Activated CD8-positive, alpha-beta T cell treated with anti-CD3 and anti-CD28 coated beads, Interleukin-2, amount 10 ng/mL, durations not matched to agents 7 days and 5 days (primary cell): Measurements from ENCODE around the gene PRAME. TPM values are rescaled to one million over a fixed set of nuclear protein-coding genes. Genes with fewer than 3 reads are reported as not detected.
"Not testable (repeated sequence)": the region's sequence is repeated elsewhere in the genome, so short reads cannot be mapped to it uniquely, and the experiment has no call there.

Experiments
- ATAC-seq: fragments of 150-1000 bp; cut with Tn5 transposase; one replicate; pipeline ENCODE4 v1.10.0; 2021; ENCODE audit warnings: moderate library complexity
- CTCF ChIA-PET: fragments of 350-600 bp; sonication (Branson Sonifier 250); formaldehyde crosslinking; loops from one replicate; lab custom pipeline; 2021; ENCODE audit warnings: antibody characterized with exemption; lab: Charles Lee
- POLR2A ChIA-PET: fragments of 350-600 bp; sonication (Branson Sonifier 250); formaldehyde crosslinking; loops from one replicate; lab custom pipeline; 2021; ENCODE audit warnings: antibody characterized with exemption; lab: Charles Lee
- DNase-seq: peaks from one replicate; pipeline ENCODE4 v3.0.0-alpha.2; 2020
- H3K27ac Mint-ChIP-seq: one replicate; pipeline ENCODE4 v1.8.0; 2021; ENCODE audit warnings: mild to moderate bottlenecking, mixed read lengths
- H3K27me3 Mint-ChIP-seq: one replicate; pipeline ENCODE4 v1.8.0; 2021; ENCODE audit warnings: low read depth, mixed read lengths
- H3K36me3 Mint-ChIP-seq: one replicate; pipeline ENCODE4 v1.8.0; 2021; ENCODE audit warnings: low read depth, mixed read lengths
- H3K4me1 Mint-ChIP-seq: one replicate; pipeline ENCODE4 v1.8.0; 2021; ENCODE audit warnings: low read depth, mixed read lengths
- H3K4me3 Mint-ChIP-seq: one replicate; pipeline ENCODE4 v1.8.0; 2021; ENCODE audit warnings: mild to moderate bottlenecking, mixed read lengths
- H3K9me3 Mint-ChIP-seq: one replicate; pipeline ENCODE4 v1.8.0; 2022; ENCODE audit warnings: mixed read lengths; ENCODE audit not compliant: insufficient read depth
- total RNA-seq, 2 experiments: library from RNA; stranded (reverse); gene quantifications; one replicate each; pipeline ENCODE4 v1.2.3, GENCODE V29; 2021

Gene PRAME
- total RNA-seq, 2 experiments from 2014 or later = not detected

- Mint-ChIP-seq H3K27ac (no peak overlapping the region), H3K36me3 (no peaks in the 10 kb centered on the region), H3K9me3 (no peaks in the 10 kb centered on the region), H3K4me1 (no peaks in the 10 kb centered on the region), H3K27me3 (peaks cover 16% of the 10 kb centered on the region), H3K4me3 (no peak overlapping the region)
- DNase-seq (no peak), ATAC-seq (no peak)
- CTCF ChIA-PET = no interaction called here
- POLR2A ChIA-PET = no interaction called here
Observed at GRCh38 chr22:22528780-22529179, 30.3 kb downstream of the PRAME start.

- H3K27ac Mint-ChIP-seq = no peak overlapping the region
- ATAC-seq (no peak), DNase-seq (no peak)
- no peaks in the 10 kb centered on the region for H3K36me3 Mint-ChIP-seq
- no peak overlapping the region for H3K4me3 Mint-ChIP-seq
- peaks cover 16% of the 10 kb centered on the region for H3K27me3 Mint-ChIP-seq
- ChIA-PET POLR2A (no interaction called here), CTCF (no interaction called here)
- no peaks in the 10 kb centered on the region for H3K4me1 Mint-ChIP-seq
- no peaks in the 10 kb centered on the region for H3K9me3 Mint-ChIP-seq
Observed at GRCh38 chr22:22527312-22527711, 31.8 kb downstream of the PRAME start.

GRCh38 chr22:22526125-22526912, 32.7 kb downstream of the PRAME start:
- ChIA-PET POLR2A (no interaction called here), CTCF (no interaction called here)
- H3K4me3 Mint-ChIP-seq = no peak overlapping the region
- DNase-seq (no peak), ATAC-seq (no peak)
- H3K27ac Mint-ChIP-seq = no peak overlapping the region
- H3K36me3 Mint-ChIP-seq = no peaks in the 10 kb centered on the region
- no peaks in the 10 kb centered on the region for H3K4me1 Mint-ChIP-seq
- H3K9me3 Mint-ChIP-seq = no peaks in the 10 kb centered on the region
- peaks cover 16% of the 10 kb centered on the region for H3K27me3 Mint-ChIP-seq

GRCh38 chr22:22523494-22523893, 35.6 kb downstream of the PRAME start:
- ATAC-seq = no peak
- Mint-ChIP-seq H3K27me3 (peaks cover 16% of the 10 kb centered on the region), H3K9me3 (no peaks in the 10 kb centered on the region), H3K4me1 (no peaks in the 10 kb centered on the region), H3K4me3 (no peak overlapping the region), H3K27ac (no peak overlapping the region), H3K36me3 (no peaks in the 10 kb centered on the region)
- ChIA-PET CTCF (no interaction called here), POLR2A (interaction anchor here (0.6 kb wide), 1 partner anchor 440 kb away, joined by 4 read pairs; no protein-coding TSS in a partner anchor)
- DNase-seq = no peak

GRCh38 chr22:22521631-22522030, 37.4 kb downstream of the PRAME start:
- Mint-ChIP-seq H3K36me3 (no peaks in the 10 kb centered on the region), H3K4me1 (no peaks in the 10 kb centered on the region), H3K9me3 (no peaks in the 10 kb centered on the region), H3K27ac (no peak overlapping the region), H3K27me3 (peaks cover 18% of the 10 kb centered on the region), H3K4me3 (no peak overlapping the region)
- DNase-seq (no peak), ATAC-seq (no peak)
- ChIA-PET POLR2A (no interaction called here), CTCF (no interaction called here)

- no peak for ATAC-seq
- no peak overlapping the region for H3K4me3 Mint-ChIP-seq
- peaks cover 18% of the 10 kb centered on the region for H3K27me3 Mint-ChIP-seq
- H3K4me1 Mint-ChIP-seq = no peaks in the 10 kb centered on the region
- DNase-seq = no peak
- H3K9me3 Mint-ChIP-seq = no peaks in the 10 kb centered on the region
- CTCF ChIA-PET = interaction anchor here (0.8 to 2.7 kb wide), 2 partner anchors 13 to 57 kb away, joined by 3 to 13 read pairs; partner anchors contain the start of gene ZNF280B
- H3K27ac Mint-ChIP-seq = no peak overlapping the region
- H3K36me3 Mint-ChIP-seq = no peaks in the 10 kb centered on the region
- POLR2A ChIA-PET = interaction anchor here (1.0 kb wide), 1 partner anchor 11 kb away, joined by 3 read pairs; no protein-coding TSS in a partner anchor
Observed at GRCh38 chr22:22520667-22521602, 38.1 kb downstream of the PRAME start.

GRCh38 chr22:22520020-22520656, 38.9 kb downstream of the PRAME start, which contains the start of gene ZNF280A:
Gene ZNF280A (minus strand): TSS chr22:22520270. CDS start chr22:22515630, 4,640 bp downstream.
- ChIA-PET CTCF (interaction anchor here (0.8 to 2.7 kb wide), 2 partner anchors 12 to 56 kb away, joined by 3 to 13 read pairs; partner anchors contain the start of gene ZNF280B), POLR2A (interaction anchor here (1.0 kb wide), 1 partner anchor 11 kb away, joined by 3 read pairs; no protein-coding TSS in a partner anchor)
- H3K36me3 Mint-ChIP-seq = no peaks in the 10 kb centered on the region
- DNase-seq = no peak
- no peaks in the 10 kb centered on the region for H3K9me3 Mint-ChIP-seq
- peaks cover 23% of the 10 kb centered on the region for H3K27me3 Mint-ChIP-seq
- ATAC-seq = no peak
- H3K4me1 Mint-ChIP-seq = no peaks in the 10 kb centered on the region
- no peak within 1 kb of the TSS for H3K27ac Mint-ChIP-seq
- no peak within 1 kb of the TSS for H3K4me3 Mint-ChIP-seq

- ChIA-PET POLR2A (interaction anchor here (1.0 kb wide), 1 partner anchor 12 kb away, joined by 3 read pairs; no protein-coding TSS in a partner anchor), CTCF (interaction anchor here (0.8 to 2.7 kb wide), 2 partner anchors 11 to 55 kb away, joined by 3 to 13 read pairs; partner anchors contain the start of gene ZNF280B)
- no peaks in the 10 kb centered on the region for H3K9me3 Mint-ChIP-seq
- ATAC-seq (no peak), DNase-seq (no peak)
- no peak overlapping the region for H3K27ac Mint-ChIP-seq
- peaks cover 25% of the 10 kb centered on the region for H3K27me3 Mint-ChIP-seq
- H3K4me1 Mint-ChIP-seq = no peaks in the 10 kb centered on the region
- no peaks in the 10 kb centered on the region for H3K36me3 Mint-ChIP-seq
- H3K4me3 Mint-ChIP-seq = no peak overlapping the region
Observed at GRCh38 chr22:22519591-22519990, 39.5 kb downstream of the PRAME start.

- no peaks in the 10 kb centered on the region for H3K4me1 Mint-ChIP-seq
- no peak overlapping the region for H3K27ac Mint-ChIP-seq
- ATAC-seq (no peak), DNase-seq (no peak)
- CTCF ChIA-PET = interaction anchor here (0.9 kb wide), 1 partner anchor 8 kb away, joined by 4 read pairs; the partner anchor contains the start of gene ZNF280B
- peaks cover 29% of the 10 kb centered on the region for H3K27me3 Mint-ChIP-seq
- H3K36me3 Mint-ChIP-seq = no peaks in the 10 kb centered on the region
- H3K9me3 Mint-ChIP-seq = no peaks in the 10 kb centered on the region
- POLR2A ChIA-PET = no interaction called here
- no peak overlapping the region for H3K4me3 Mint-ChIP-seq
Observed at GRCh38 chr22:22516992-22517391, 42.1 kb downstream of the PRAME start.

- no peak for ATAC-seq
- DNase-seq = no peak
- Mint-ChIP-seq H3K4me1 (no peaks in the 10 kb centered on the region), H3K27ac (no peak overlapping the region), H3K4me3 (no peak overlapping the region), H3K27me3 (peaks cover 34% of the 10 kb centered on the region), H3K36me3 (no peaks in the 10 kb centered on the region), H3K9me3 (no peaks in the 10 kb centered on the region)
- ChIA-PET CTCF (no interaction called here), POLR2A (no interaction called here)
Observed at GRCh38 chr22:22515890-22516289, 43.2 kb downstream of the PRAME start.

- H3K9me3 Mint-ChIP-seq, ATAC-seq, H3K27ac Mint-ChIP-seq, DNase-seq, CTCF ChIA-PET, H3K36me3 Mint-ChIP-seq, POLR2A ChIA-PET, H3K4me1 Mint-ChIP-seq, H3K4me3 Mint-ChIP-seq: not testable (repeated sequence)
- H3K27me3 Mint-ChIP-seq = peaks cover 34% of the 10 kb centered on the region
Observed at GRCh38 chr22:22514431-22514830, 44.6 kb downstream of the PRAME start.
